Fibroblast of lung (primary cell): ENCODE results near the gene PFKFB3. TPM values are rescaled to one million over a fixed set of nuclear protein-coding genes. Genes with fewer than 3 reads are reported as not detected.
"Not testable (repeated sequence)": the region's sequence is repeated elsewhere in the genome, so short reads cannot be mapped to it uniquely, and the experiment has no call there.

ENCODE experiments used
- DNase-seq, 2 donors: peaks; one replicate each; pipeline versions ENCODE4 v3.0.0 to v3.0.0-alpha.2; 2010; ENCODE audit warnings: low read depth in 2 of 2
- H2AFZ ChIP-seq: 2 replicates; pipeline ENCODE4 v1.5.1; 2012; ENCODE audit warnings: low read length, control low read depth, inconsistent platforms
- H3K27ac ChIP-seq: 2 replicates; pipeline ENCODE4 v1.5.1; 2011; ENCODE audit warnings: low read length, control low read depth; ENCODE audit not compliant: insufficient read depth
- H3K27me3 ChIP-seq: 2 replicates; pipeline ENCODE4 v1.5.1; 2011; ENCODE audit warnings: mild to moderate bottlenecking, low read length; ENCODE audit not compliant: control insufficient read depth, insufficient read depth
- H3K36me3 ChIP-seq: 2 replicates; pipeline ENCODE4 v1.5.1; 2011; ENCODE audit warnings: low read length; ENCODE audit not compliant: control insufficient read depth, insufficient read depth
- H3K4me1 ChIP-seq: 2 replicates; pipeline ENCODE4 v1.5.1; 2011; ENCODE audit warnings: low read length; ENCODE audit not compliant: control insufficient read depth, insufficient read depth; ENCODE audit errors: extremely low read depth
- H3K4me2 ChIP-seq: 2 replicates; pipeline ENCODE4 v1.5.1; 2011; ENCODE audit warnings: low read length, control low read depth; ENCODE audit not compliant: insufficient read depth; ENCODE audit errors: extremely low read depth
- H3K4me3 ChIP-seq, 4 experiments: fragments of 200-600 bp in 1 of 4; sonication (generic) in 1 of 4; replicated peaks in 1 of 4; 2 replicates each; pipeline ENCODE4 v1.5.1; 2011 to 2016; ENCODE audit warnings: low read length in 4 of 4, low read depth in 3 of 4, mild to moderate bottlenecking in 3 of 4, control low read depth in 2 of 4, inconsistent platforms in 1 of 4, mixed read lengths in 1 of 4; ENCODE audit not compliant: insufficient read depth in 1 of 4; ENCODE audit errors: control extremely low read depth in 1 of 4
- H3K79me2 ChIP-seq: 2 replicates; pipeline ENCODE4 v1.5.1; 2012; ENCODE audit warnings: mild to moderate bottlenecking, low read length, inconsistent platforms; ENCODE audit not compliant: control insufficient read depth, insufficient read depth
- H3K9ac ChIP-seq: 2 replicates; pipeline ENCODE4 v1.5.1; 2011; ENCODE audit warnings: mild to moderate bottlenecking, low read length, control low read depth; ENCODE audit not compliant: insufficient read depth
- H3K9me3 ChIP-seq: 2 replicates; pipeline ENCODE4 v1.5.1; 2012; ENCODE audit warnings: low read depth, low read length; ENCODE audit not compliant: control insufficient read depth, insufficient read depth
- H4K20me1 ChIP-seq: 2 replicates; pipeline ENCODE4 v1.5.1; 2011; ENCODE audit warnings: low read length; ENCODE audit not compliant: control insufficient read depth, insufficient read depth; ENCODE audit errors: extremely low read depth
- CTCF ChIP-seq, 2 donors: IDR thresholded peaks in 1 of 2; conservative IDR thresholded peaks in 1 of 2; 1 replicate in 1 of 2; 2 replicates in 1 of 2; pipeline ENCODE4 v1.5.1; 2011 to 2012; ENCODE audit warnings: low read length in 2 of 2, control low read depth in 1 of 2, inconsistent platforms in 1 of 2, low read depth in 1 of 2, mild to moderate bottlenecking in 1 of 2
- EZH2 ChIP-seq: IDR thresholded peaks from 2 replicates; pipeline ENCODE4 v1.5.1; 2012; ENCODE audit warnings: low read length, control low read depth, mild to moderate bottlenecking; ENCODE audit errors: missing control alignments
- polyA plus RNA-seq, 2 donors: library from polyadenylated mRNA; depleted of rRNA in 1 of 2; stranded (reverse) in 1 of 2; unstranded in 1 of 2; fragments of >200 nt; gene quantifications; 2 replicates each; pipeline ENCODE4 v1.2.1, GENCODE V29; 2011 to 2012; ENCODE audit warnings: missing spikeins in 1 of 2
- total RNA-seq: library from RNA; depleted of rRNA; stranded (reverse); fragments of >200 nt; gene quantifications from 2 replicates; pipeline ENCODE4 v1.2.1, GENCODE V29; 2014

Gene PFKFB3
- total and polyA plus RNA-seq, 2 donors (not counting 1 experiment from before 2014, with no cell fraction given): 14.2 to 25.8 TPM

GRCh38 chr10:6191147-6191546 lies 11.6 kb upstream of the PFKFB3 start:
- no peak overlapping the region for H3K4me2 ChIP-seq
- peaks cover 8% of the 10 kb centered on the region for H3K4me1 ChIP-seq
- H2AFZ ChIP-seq: no peak overlapping the region
- no peaks in the 10 kb centered on the region for H4K20me1 ChIP-seq
- H3K79me2 ChIP-seq: no peaks in the 10 kb centered on the region
- H3K27ac ChIP-seq: no peak overlapping the region
- no peak for TF ChIP-seq CTCF (conservative IDR thresholded peaks at IDR 0.05 in 1 of 2, IDR thresholded peaks at IDR 0.05 in 1 of 2; ENCODE audit: low read depth in 1 of 2, low read length in 2 of 2)
- no peak for TF ChIP-seq EZH2
- H3K9me3 ChIP-seq: no peaks in the 10 kb centered on the region
- no peaks in the 10 kb centered on the region for H3K36me3 ChIP-seq
- H3K27me3 ChIP-seq: no peaks in the 10 kb centered on the region
- no peak overlapping the region for H3K9ac ChIP-seq
- no peak for DNase-seq
- no peak overlapping the region for H3K4me3 ChIP-seq

- Histone ChIP-seq H3K4me3 (no peak overlapping the region), H3K27ac (no peak overlapping the region), H2AFZ (no peak overlapping the region), H4K20me1 (no peaks in the 10 kb centered on the region), H3K36me3 (no peaks in the 10 kb centered on the region), H3K4me1 (peaks cover 8% of the 10 kb centered on the region), H3K79me2 (no peaks in the 10 kb centered on the region), H3K27me3 (no peaks in the 10 kb centered on the region), H3K9ac (no peak overlapping the region), H3K9me3 (no peaks in the 10 kb centered on the region), H3K4me2 (peak overlapping the region; percentile 42)
- TF ChIP-seq EZH2 (no peak), CTCF (conservative IDR thresholded peaks at IDR 0.05 in 1 of 2, IDR thresholded peaks at IDR 0.05 in 1 of 2; ENCODE audit: low read depth in 1 of 2, low read length in 2 of 2) (no peak)
- DNase-seq: no peak
Observed at GRCh38 chr10:6191569-6191968, 11.2 kb upstream of the PFKFB3 start.

GRCh38 chr10:6193342-6193741 lies 9.4 kb upstream of the PFKFB3 start:
- H3K27ac ChIP-seq, H3K4me1 ChIP-seq, H3K9ac ChIP-seq, H3K9me3 ChIP-seq, H2AFZ ChIP-seq, H4K20me1 ChIP-seq, H3K27me3 ChIP-seq, H3K4me2 ChIP-seq, H3K79me2 ChIP-seq, H3K36me3 ChIP-seq, H3K4me3 ChIP-seq, DNase-seq: not testable (repeated sequence)
